ENCODE data around the gene PLA2G4F.

PLA2G4F gene

DNA sequence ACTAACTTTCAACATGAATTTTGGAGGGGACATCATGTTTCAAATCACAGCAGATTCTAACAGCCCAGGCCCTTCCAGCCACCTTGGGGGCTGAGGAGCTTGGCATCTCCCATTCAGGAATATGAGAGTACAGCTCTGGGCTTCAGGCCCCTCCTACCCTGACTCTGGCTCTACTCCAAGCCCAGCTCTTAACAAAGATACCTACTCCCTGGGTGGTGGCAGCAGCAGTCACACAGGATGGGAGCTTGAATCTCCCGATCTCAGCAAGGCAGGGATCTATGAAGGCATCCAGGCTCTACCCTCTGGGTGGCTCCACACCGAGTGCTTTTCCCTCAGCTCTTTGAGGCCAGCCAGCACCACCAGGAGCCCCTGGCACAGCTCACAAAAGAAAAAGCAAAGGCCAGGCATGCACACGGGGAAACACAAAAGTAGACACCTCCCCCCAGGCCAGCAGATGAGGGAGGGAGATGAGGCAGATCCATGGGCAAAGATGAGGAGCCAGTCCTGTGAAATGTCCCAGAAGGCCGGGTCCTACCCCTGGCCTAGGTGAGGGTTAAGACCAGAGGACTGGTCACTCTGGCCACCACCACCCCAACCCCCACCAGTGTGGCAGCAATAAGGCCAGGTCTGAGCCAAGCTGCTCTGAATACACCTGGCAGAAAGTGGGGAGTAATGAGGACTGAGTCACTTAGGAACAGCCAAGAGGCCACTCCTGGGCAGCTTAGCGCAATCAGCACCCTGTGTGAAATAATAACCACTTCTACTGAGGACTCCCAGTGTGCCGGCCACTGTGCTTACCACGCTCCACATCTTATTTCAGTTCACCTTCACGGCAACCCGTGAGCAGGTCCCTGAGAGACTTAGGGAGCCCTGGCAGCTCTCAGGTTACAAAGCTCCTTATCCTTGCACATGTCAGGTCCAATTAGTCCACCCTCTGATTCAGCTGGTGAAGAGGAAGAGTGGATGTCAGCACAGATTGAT is 24.3 kb downstream of the PLA2G4F start:
- DNase-seq (ENCODE audit: low read depth, low spot score): peak; percentile 47

DNA sequence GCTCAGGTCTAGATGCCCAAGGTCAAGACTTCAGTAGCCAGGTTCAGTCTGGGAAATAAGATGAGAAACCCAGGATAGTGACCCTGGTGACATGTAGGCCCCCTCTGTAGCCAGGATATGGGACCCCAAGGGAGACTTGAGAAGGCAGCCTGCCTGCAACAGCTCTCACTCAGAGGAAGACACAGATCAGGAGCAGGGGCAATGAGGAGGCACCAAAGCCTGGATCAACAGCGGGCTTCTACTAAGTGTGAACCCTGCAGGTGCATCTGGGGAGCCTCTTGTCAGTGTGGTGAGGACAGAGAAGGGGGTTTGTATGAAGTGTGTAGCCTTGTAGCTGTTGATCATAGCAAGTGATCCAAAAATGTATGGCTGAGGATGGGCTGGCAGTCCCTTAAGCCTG is 25.4 kb downstream of the PLA2G4F start:
- no peak for DNase-seq (ENCODE audit: low read depth, low spot score)

- DNase-seq (ENCODE audit: low read depth, low spot score): no peak
These were observed 26.0 kb downstream of the PLA2G4F start for GRCh38 chr15:42130246-42130986.

DNA sequence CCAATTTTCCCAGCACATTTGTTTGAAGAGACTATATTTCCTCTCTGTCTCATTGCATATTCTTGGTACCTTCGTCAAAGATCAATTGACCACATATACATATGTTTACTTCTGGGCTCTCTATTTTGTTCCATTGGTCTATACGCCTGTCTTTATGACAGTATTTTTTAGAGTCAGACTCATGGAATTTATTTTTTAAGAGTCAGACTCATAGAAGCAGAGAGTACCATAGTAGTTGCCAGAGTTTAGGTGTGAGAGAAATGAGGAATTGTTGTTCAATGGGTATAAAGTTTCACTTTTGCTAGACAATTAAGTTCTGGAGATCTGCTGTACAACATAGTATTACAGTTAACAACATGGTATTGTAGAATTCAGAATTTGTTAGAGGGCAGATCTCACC is 27.1 kb downstream of the PLA2G4F start:
- no peak for DNase-seq (ENCODE audit: low read depth, low spot score)

GRCh38 chr15:42128476-42128875 is 28.0 kb downstream of the PLA2G4F start:
- DNase-seq (ENCODE audit: low read depth, low spot score): no peak

DNA sequence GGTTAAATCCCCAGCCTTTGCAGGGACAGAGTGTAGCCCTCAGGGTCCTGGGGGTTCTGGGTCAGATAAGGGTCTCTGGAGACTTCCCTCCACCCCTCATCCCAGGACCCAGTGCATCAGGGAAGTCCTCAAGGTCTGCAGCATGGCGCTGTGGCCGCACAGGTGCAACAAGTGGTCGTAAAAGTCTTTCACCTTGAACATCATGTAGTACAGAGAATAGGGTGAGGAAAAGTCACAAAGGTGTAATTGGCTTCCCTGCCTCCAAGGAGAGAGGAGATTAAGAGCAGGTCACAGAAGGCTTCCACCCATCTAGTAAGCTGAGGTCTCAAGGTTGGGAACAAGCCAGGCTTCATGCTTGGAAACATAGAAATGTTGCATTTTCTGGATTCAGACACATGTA is 32.9 kb downstream of the PLA2G4F start:
- DNase-seq (ENCODE audit: low read depth, low spot score): no peak

GRCh38 chr15:42121682-42122081 is 34.8 kb downstream of the PLA2G4F start:
- DNase-seq (ENCODE audit: low read depth, low spot score): no peak

GRCh38 chr15:42121021-42121420 is 35.4 kb downstream of the PLA2G4F start:
- no peak for DNase-seq (ENCODE audit: low read depth, low spot score)

DNA sequence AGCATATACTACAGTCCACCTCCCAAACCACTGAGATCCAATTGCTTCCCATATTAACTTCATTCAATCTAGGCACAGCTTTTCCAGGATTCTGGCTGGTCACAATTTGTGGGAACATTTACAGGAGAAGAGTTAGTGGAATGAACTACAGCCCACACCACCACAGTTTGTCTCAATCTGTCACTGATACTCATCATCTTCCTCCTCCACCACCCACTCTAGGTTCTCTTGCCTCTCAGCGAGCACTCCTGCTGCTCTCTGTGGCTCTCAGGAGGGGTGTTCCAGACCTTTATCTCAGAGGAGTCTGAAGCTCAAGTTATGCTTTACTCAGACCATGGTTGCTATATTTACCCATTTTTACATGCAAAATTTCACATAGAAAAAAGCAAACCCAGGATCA is 36.2 kb downstream of the PLA2G4F start:
- DNase-seq (ENCODE audit: low read depth, low spot score): no peak

DNA sequence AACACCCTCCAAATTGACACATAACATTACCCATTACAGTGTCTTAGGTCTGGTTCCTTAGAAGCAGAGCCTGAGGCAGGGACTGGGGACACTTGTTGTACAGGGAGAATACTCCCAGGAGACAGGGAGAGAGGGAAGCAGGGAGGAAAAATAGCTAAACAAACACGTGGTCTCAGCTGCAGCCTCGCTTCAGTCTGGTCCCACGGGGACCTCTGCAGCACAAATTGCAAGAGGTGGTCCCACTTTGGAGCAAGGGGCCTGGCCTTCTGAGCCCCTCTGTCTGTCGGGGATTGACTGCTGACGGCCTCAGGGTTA is 37.0 kb downstream of the PLA2G4F start:
- DNase-seq (ENCODE audit: low read depth, low spot score): no peak

DNA sequence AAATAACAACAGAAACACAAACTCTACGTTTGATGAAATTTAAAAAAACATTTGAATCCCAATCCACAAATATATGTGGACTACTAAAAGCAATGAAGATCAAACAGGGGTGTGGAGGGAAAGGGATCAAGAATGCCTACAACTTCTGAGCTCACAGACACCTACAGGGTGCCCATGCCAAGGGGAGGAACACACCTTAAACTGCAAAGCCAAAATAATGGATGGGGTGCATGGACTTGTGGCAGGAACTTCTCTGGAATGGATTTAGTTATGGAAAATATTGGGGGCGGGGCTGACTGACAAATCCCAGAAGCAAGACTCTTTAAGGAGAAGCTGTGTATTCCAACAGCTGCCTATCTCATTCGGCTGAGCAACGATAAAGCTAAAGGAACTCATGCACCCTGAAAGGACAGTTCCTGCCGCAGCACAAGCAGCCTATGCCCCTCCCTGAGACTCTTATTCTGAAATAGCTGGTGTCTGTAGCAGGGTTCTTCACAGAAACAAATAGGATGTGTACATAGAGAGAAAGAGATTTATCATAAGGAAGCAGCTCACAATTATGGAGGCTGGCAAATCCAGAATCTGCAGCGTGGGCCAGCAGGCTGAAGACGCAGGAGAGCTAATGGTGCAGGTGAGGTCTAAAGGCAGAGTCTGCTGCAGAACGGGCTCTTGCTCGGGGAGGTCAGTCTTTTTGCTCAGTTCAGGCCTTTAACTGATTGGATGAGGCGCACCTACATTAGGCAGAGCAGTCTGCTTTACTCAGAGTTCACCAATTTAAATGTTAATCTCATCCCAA is 37.6 kb downstream of the PLA2G4F start:
- no peak for DNase-seq (ENCODE audit: low read depth, low spot score)

GRCh38 chr15:42111924-42112323 is 44.5 kb downstream of the PLA2G4F start:
- no peak for DNase-seq (ENCODE audit: low read depth, low spot score)

DNA sequence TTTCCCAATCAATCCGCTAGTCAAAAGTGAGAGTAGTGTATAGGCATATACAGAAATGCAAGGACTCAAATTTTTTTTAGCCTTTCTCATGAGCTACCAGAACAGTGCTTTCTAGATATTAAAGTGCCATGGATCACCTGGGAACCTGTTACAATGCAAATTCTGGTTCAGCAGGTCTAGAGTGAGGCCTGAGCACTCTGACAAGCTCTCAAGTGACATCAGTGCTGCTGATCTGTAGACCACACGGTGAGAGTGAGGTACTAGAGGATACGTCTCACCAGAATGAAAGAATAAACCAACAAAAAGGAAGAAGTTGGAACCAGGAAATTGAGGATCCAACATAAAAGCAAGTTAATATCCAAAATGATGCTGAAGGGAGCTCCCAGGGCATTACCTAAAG is 46.1 kb downstream of the PLA2G4F start:
- no peak for DNase-seq (ENCODE audit: low read depth, low spot score)

- DNase-seq (ENCODE audit: low read depth, low spot score): no peak
These were observed 47.6 kb downstream of the PLA2G4F start for GRCh38 chr15:42108806-42109205.

DNA sequence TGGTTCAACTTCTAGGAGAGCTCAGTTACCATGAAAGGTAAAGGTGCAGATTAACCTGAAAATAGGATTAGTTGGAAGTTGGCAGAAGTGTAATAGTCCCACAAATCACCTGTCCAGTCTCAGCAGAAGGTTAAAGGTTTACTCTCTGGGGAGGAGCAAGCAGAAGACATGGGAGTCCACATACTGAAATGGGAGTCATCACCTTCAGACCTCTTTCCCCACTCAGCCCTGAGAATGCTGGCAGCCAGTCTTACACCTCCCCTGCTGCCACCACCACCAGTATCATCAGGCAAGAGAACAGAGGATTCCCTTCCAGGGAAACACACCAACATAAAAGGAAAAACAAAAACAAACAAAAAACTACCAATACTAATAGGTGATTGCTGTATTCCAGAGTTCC is 48.2 kb downstream of the PLA2G4F start:
- DNase-seq (ENCODE audit: low read depth, low spot score): no peak

DNA sequence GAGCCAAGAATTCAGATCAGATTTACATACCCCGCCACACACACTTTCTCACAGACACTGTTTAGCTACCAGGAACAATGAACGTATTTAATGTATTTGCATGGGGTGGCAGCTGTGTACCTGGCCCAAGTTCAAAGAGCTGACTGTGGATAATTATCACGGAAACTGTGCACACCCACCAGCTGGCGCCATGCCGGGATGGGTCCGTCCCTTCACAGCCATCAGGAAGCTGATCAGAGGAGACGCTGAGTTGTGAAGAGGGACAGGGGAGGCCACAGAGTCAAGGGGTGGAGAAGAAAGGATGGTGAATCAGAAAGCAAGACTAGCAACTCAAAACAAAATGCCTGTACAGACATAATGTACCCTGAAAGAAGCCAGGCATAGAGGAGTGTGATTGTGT is 49.0 kb downstream of the PLA2G4F start:
- no peak for DNase-seq (ENCODE audit: low read depth, low spot score)

- DNase-seq (ENCODE audit: low read depth, low spot score): no peak
These were observed 50.1 kb downstream of the PLA2G4F start for GRCh38 chr15:42106288-42106687.

GRCh38 chr15:42104095-42104891 is 52.1 kb downstream of the PLA2G4F start:
- no peak for DNase-seq (ENCODE audit: low read depth, low spot score)

DNA sequence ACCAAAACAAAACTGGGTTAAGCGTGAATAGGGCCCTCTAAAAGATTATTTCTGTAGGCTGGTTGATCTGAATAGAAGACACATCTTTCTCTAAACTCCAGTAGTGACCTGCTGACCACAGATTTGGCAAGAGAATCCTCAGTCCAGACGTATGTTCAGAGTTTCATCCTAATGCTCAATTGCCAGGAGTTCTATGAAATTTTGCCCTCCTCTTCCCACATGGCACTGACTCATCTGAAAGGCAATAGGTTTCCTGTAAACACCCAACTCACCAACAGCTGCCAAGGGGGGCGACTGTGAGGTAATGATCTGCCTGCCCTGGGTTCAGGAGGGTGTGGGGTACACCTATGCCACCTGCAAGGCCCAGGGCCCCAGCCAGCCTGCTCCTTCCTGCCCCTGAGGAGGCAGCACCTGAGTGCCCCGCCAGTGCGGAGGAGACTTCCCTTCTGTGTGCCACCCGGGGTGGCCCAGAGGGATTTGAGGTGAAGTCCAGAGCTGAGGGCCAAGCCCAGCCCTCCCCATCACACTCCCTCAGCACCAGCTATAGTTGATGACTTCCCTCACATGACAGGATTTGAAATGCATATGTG is 53.7 kb downstream of the PLA2G4F start:
- DNase-seq (ENCODE audit: low read depth, low spot score): no peak

DNA sequence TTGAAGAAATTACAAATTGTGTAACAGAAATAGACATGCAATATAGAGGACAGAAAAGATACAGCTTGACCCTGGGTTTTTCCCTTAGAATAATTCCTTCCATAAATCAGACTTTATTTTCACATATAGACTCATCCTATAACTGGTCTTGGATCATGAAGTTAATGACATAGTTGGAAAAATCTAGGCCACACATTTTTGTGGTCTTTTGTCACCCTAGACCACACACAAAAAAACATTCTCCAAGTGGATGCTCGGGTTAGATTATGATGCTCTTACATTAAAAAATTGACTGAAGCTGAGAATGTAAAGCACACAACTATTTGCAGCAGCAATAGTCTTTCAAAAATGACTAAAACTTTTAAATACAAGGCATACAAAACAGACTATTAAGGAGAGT is 54.6 kb downstream of the PLA2G4F start:
- peak; percentile 28 for DNase-seq (ENCODE audit: low read depth, low spot score)
